Amniotic epithelial cell (primary cell): ENCODE results near the gene RFXAP.
"Not testable (repeated sequence)": the region's sequence is repeated elsewhere in the genome, so short reads cannot be mapped to it uniquely, and the experiment has no call there.

Experiments
- DNase-seq: peaks from one replicate; pipeline ENCODE4 v3.0.0-alpha.2; 2010; ENCODE audit warnings: low read depth

Gene RFXAP

GRCh38 chr13:36818804-36819738 lies at the start of gene RFXAP:
Gene RFXAP, plus strand, starts transcription at chr13:36819222. Its CDS starts 136 bp downstream, at chr13:36819358.
- peak; percentile 73 for DNase-seq

GRCh38 chr13:36769545-36769944 lies 49.5 kb upstream of the RFXAP start:
- no peak for DNase-seq

GRCh38 chr13:36770741-36771140 lies 48.3 kb upstream of the RFXAP start:
- no peak for DNase-seq

GRCh38 chr13:36772853-36773252 lies 46.2 kb upstream of the RFXAP start:
- no peak for DNase-seq

GRCh38 chr13:36774931-36775330 lies 44.1 kb upstream of the RFXAP start:
- DNase-seq = no peak

GRCh38 chr13:36776175-36776574 lies 42.8 kb upstream of the RFXAP start:
- no peak for DNase-seq

DNA sequence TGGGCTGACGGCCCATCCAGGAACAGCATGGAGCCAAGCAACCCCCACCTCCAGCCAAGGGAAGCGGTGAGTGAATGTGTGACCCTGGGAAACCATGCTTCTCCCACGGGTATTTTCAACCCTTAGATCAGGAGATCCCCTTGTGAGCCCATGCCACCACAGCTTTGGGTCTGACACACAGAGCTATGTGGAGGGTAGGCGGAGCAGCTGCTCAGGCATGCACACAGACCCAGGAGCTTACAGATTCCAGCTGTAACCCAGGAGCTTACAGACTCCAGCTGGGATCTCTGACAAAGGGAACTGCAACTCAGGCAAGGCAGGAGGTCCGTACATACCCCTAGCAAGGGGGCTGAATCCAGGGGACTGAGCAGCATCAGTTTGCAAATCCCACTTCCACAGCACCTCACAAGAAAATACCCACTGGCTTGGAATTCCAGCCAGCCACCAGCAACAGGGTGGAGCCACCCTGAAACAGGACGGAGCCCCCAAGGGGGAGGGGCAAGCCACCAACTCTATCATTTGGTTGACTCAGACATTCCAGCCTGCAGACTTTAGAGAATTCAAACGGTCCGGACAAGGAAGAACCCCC lies 40.8 kb upstream of the RFXAP start:
- DNase-seq = peak; percentile 64

GRCh38 chr13:36783890-36784289 lies 35.1 kb upstream of the RFXAP start:
- no peak for DNase-seq

DNA sequence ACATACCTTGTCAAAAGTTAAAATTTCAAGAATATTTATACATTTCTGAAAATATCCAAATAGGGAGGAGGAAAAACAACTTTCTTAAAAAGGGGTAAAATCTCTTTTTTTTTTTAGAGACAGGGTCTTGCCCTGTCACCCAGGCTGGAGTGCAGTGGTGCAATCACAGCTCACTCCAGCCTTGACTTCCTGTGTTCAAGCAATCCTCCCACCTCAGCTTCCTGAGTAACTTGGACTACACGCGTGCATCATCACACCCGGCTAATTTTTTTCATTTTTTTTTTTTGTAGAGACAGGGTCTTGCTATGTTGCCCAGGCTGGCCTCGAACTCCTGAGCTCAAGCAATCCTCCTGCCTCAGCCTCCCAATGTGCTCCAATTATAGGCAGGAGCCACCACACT lies 32.8 kb upstream of the RFXAP start:
- not testable (repeated sequence) for DNase-seq

DNA sequence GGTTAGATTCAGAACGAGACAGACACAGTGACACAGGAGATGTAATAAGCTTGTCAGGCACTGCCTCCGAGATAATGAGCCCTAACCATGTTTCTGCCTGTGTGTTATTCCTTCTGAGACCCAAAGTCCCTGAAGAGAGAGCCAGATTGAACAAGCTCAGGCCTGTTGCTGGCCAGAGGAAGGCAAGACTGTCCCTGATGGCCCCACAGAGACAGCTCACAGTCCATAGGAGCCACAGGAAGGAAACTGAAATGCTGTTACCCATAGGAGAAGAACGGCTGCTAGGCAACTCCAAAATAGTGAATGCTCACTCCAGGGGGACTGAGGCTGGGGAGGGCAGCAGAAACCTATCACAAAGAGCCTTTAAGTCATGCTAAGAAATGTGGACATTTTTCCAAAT lies 31.8 kb upstream of the RFXAP start:
- DNase-seq = no peak

- DNase-seq = no peak
These were observed 30.7 kb upstream of the RFXAP start for GRCh38 chr13:36788276-36788675.

DNA sequence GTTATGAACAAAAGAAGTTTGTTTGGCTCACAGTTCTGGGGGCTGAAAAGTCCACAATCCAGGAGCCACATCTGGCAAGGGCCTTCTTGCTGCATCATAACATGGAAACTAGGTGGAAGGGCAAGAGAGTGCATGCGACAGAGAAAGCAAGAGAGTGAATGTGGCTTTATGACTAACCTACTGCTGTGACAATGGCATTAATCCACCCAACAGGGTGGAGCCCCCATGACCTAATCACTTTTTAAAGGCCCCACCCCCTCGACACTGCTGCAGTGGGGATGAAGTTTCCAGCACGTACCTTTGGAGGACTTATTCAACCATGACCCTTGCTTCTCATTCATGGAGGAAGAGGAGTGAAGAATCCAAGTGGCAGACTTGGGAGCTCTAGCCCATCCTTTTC lies 30.0 kb upstream of the RFXAP start:
- DNase-seq = no peak

GRCh38 chr13:36789730-36790129 lies 29.3 kb upstream of the RFXAP start:
- DNase-seq = no peak

DNA sequence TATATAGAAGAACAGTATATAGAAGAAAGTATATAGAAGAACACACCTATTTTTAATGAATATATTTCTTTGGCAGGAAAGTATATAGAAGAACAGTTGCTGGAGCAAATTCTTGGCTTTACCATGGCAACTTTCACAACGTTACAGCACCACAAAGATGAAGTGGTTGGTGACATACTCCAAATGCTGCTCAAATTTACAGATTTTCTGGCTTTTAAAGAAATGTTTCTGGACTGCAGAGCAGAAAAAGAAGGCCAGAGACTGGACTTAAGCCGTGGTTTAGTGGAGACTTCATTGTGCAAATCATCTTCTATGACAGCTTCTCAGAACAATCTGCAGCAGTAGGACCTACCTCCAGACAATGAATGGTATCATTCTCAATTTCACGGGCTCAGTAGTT lies 24.3 kb upstream of the RFXAP start:
- no peak for DNase-seq

DNA sequence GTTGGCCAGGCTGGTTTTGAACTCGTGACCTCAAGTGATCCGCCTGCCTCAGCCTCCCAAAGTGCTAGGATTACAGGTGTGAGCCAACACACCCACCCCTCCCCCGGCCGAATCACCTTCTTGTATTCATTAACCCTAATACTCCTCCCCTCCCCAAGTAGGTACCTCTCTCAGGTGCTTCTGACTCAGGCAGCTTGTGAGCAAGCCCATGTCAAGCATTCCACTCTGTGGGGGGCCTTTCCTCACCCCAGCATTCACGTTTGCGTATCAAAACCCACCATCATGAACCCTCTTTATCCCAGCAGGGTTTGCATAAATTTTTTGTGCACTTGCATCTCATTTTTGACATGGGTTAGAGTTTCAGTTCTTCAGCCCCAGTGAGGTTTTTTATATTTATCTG lies 23.6 kb upstream of the RFXAP start:
- no peak for DNase-seq

DNA sequence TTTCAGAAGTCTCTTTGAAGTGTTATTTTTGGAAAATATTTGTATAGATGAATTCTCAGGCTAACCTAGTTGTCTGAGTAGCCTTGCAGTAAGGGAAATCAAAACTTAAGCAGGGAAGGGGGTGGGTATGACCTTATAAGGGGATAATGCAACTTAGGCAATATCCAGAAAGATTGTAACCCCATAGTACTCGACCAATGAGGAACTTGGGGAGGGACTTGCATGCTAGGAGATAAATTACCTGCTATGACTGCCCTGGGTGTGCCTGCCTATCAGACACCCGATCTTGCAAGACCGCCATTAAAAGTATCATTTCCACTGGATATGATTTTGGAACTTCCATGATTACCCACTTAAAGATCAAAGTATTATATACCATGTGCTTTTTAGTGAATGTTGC lies 23.0 kb upstream of the RFXAP start:
- DNase-seq = no peak

- no peak for DNase-seq
These were observed 18.0 kb upstream of the RFXAP start for GRCh38 chr13:36801035-36801434.

DNA sequence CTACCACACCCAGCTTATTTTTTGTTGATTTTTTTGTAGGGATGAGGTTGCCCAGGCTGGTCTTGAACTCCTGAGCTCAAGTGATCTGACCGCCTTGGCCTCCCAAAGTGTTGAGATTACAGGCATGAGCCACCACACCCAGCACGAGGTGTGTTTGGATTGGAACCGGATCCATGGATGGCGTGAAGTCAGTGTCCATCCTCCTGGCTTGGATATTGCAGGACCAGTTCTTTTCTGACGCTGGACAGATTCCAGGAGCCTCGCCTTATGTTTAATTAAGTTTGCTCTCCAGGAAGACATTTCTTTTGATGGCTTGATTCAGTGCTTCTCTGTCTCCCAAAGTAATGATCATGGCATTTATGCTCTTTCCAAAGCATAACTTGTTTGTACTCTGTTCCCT lies 14.4 kb upstream of the RFXAP start:
- no peak for DNase-seq

DNA sequence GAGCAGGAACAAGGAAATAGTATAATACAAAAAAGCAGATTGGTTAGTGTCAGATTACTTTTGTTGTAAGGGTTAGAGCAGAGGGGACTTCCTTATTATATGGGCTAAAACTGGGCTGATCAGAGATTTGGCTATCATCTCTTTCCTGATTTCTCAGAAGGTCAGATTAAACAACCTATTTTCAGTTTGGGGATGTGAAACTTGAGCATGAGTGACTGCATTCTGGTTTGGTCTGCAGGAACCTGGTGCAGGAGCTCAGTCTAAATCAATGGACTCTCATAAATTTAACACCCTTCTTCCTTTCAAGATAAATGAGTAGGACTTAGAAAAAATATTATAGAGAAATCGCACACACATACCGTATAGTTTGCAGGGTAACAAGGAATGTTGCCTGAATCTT lies 12.9 kb upstream of the RFXAP start:
- no peak for DNase-seq

DNA sequence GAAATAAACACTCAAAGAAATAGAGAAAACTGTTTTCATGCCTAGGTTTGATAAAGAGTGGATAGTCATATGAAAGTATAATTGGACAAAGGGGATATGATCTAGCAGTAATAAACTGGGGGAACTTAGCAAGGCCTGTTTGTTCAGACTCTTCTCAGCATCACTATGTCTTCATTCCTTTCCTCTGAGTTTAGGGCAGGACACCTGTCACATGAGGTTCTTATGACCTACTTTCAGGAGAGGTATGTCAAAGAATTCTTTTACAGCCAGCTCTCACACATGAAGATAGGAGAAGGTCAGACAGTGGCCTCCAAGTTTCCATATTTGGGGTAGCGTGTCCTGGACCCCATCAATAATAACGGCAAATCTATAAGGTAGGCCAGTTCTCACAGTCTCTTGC lies 11.4 kb upstream of the RFXAP start:
- no peak for DNase-seq

DNA sequence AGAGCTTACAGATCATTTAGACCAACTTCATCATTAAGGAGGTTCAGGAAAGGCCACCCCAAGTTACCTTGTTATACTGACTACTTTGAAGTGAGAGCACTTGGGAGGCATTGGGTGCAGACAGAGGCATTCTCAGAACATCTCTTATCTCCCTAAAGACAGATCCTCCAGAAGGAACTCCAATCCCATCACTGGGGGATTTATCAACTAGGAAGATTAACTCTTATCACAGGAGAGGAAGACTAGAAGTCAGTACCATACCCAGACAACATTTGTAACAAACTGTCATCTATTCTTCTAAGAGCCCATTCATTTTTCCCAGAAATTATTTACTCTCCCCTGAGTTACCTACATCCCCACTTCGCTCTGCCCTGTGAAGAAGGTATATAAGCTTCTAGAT lies 5.8 kb upstream of the RFXAP start:
- DNase-seq = no peak

GRCh38 chr13:36814465-36814864 lies 4.6 kb upstream of the RFXAP start:
- DNase-seq = peak; percentile 32

- no peak for DNase-seq
These were observed 4.0 kb upstream of the RFXAP start for GRCh38 chr13:36815062-36815461.
